PC-3 (cell line): ENCODE results near the gene ARSK.

Source experiments
- EZH2 ChIP-seq: fragments of 300-600 bp; sonication (generic); IDR thresholded peaks from one replicate; pipeline ENCODE4 v1.6.1; 2017; ENCODE audit warnings: antibody characterized with exemption, mild to moderate bottlenecking, low read length; ENCODE audit not compliant: unreplicated experiment
- TF ChIP-seq, protein P1 (sequence below): fragments of 300-600 bp; sonication (generic); conservative IDR thresholded peaks from 2 replicates; pipeline ENCODE4 v1.5.1; 2017; ENCODE audit warnings: antibody characterized with exemption, low read depth, mild to moderate bottlenecking, low read length

DNA sequence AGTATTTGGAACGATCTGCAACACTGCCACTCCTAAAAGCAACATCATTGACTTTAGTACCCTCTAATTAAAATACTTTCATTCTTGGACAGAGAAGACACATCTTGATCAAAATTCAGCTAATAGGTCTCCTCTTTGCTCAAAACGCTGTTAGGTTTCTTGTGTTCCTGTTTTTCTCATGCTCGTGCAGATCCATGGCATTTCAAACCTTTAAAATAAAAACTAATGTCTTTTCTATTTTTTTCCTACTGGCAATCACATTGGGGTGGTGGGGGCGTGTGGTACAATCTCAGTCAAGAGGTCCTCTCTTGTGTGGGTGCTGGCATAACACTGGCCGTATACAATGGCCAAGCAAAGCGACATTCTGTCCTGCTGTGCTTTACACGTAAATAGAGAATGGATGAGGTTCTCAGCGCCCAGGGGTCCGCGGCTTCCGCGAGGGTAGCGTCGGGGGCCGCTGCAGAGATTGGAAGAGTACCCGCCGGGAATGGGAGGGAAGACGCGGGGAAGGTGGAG is 64.7 kb downstream of the ARSK start:
- TF ChIP-seq, protein P1, sequence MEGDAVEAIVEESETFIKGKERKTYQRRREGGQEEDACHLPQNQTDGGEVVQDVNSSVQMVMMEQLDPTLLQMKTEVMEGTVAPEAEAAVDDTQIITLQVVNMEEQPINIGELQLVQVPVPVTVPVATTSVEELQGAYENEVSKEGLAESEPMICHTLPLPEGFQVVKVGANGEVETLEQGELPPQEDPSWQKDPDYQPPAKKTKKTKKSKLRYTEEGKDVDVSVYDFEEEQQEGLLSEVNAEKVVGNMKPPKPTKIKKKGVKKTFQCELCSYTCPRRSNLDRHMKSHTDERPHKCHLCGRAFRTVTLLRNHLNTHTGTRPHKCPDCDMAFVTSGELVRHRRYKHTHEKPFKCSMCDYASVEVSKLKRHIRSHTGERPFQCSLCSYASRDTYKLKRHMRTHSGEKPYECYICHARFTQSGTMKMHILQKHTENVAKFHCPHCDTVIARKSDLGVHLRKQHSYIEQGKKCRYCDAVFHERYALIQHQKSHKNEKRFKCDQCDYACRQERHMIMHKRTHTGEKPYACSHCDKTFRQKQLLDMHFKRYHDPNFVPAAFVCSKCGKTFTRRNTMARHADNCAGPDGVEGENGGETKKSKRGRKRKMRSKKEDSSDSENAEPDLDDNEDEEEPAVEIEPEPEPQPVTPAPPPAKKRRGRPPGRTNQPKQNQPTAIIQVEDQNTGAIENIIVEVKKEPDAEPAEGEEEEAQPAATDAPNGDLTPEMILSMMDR: no peak
- TF ChIP-seq EZH2: no peak
